AG09319 (cell line): ENCODE data around the gene CCDC187.

Source experiments
- DNase-seq: peaks from one replicate; pipeline ENCODE4 v3.0.0-alpha.2; 2010; ENCODE audit warnings: low read depth; ENCODE audit errors: extremely low read depth
- CTCF ChIP-seq: IDR thresholded peaks from 2 replicates; pipeline ENCODE4 v1.5.1; 2011; ENCODE audit warnings: low read depth, mild to moderate bottlenecking, inconsistent platforms, low read length, moderate library complexity

Gene CCDC187

GRCh38 chr9:136318776-136319241, 14.9 kb upstream of the CCDC187 start:
- no peak for DNase-seq

GRCh38 chr9:136318111-136318775, 14.3 kb upstream of the CCDC187 start:
- DNase-seq, result no peak
- TF ChIP-seq CTCF, result no peak

More at GRCh38 chr9:136318776-136319241, 14.9 kb upstream of the CCDC187 start:
- no peak for TF ChIP-seq CTCF

GRCh38 chr9:136317695-136318094, 13.8 kb upstream of the CCDC187 start:
- no peak for TF ChIP-seq CTCF
- no peak for DNase-seq

DNA sequence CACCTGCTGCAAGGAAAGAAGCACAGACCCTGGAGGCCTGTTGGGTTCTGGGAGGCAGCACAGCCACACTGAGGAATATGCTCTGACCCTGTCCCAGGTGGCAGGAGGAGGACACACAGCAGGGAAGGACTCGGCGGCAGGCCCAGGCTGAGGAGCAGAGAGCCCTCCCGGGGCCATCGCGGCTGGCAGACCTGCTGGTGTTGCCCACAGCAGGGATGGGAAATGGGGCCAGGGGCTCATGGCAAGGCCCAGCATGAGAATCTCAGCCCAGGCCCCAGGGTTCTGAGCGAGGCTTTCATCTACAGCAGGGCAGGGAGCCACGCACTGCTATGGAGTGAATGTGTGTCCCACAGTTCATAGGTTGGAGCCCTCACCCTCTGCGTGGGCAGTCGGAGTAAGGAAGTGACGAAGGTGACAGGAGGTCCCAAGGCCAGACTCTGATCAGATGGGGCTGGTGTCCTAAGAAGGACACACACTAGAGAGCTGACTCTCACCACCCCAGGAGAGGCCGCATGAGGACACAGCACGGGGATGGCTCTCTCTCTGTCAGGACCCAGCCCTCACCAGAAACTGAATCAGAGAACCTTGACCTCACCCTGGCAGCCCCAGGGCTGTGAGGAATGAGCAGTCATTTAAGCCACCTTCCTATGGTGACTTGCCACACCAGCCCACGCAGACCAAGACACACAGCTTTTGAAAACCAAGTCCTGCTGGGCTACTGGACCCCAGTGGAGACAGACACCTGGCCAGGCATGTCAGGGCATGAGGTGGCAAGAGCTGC, 13.2 kb upstream of the CCDC187 start:
- no peak for TF ChIP-seq CTCF
- no peak for DNase-seq

DNA sequence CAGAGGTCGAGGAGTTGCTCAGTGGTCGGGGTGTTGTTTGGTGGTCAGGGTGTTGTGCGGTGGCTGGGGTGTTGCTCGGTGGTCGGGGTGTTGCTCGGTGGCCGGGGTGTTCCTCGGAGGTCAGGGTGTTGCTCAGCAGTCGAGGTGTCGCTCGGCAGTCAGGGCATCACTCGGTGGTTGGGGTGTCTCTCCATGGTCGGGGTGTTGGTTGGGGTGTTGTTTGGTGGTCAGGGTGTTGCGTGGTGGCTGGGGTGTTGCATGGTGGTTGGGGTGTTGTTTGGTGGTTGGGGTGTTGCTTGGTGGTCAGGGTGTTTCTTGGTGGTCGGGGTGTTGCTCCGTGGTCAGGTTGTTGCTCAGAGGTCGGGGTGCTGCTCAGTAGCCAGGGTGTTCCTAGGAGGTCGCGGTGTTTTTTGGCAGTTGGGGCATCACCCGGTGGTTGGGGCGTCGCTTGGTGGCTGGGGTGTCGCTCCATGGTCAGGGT, 12.4 kb upstream of the CCDC187 start:
- DNase-seq, result no peak
- TF ChIP-seq CTCF, result no peak

DNA sequence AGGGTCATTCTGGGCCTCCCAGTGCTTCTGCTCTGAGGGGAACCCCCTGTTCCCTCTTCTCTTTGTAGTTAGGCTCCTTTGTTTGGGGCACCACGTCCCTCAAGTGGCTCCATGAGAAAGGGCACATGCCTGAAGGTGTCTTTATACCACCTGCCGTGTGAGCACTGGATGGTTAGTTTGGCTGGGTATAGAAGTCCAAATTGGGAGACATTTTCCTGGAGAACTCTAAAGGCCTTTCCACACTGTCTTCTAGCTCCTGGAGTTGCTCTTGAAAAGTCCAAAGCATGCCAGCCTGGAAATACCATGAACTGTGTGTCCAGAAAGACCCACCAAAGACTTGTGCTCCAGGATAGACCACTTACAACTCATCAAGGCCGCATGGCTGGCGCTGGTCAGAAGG, 11.1 kb upstream of the CCDC187 start:
- TF ChIP-seq CTCF, result no peak
- no peak for DNase-seq

DNA sequence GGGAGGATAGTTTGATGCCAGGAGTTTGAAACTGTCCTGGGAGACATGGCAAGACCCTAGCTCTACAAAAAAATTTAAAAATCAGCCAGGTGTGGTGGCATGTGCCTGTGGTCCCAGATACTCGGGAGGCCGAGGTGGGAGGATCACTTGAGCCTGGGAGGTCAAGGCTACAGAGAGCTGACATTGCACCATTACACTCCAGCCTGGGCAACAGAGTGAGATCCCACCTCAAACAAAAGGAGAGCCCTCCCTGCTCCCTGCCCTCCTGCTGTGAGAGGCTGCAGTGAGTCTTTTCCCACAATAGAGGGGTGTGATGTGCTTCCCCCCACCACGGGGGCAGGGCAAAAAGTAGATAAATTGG, 10.1 kb upstream of the CCDC187 start:
- DNase-seq, result no peak
- no peak for TF ChIP-seq CTCF
